Measurements from ENCODE around the gene COASY.

- TF ChIP-seq POLR2AphosphoS5 (IDR thresholded peaks at IDR 0.05; ENCODE audit: low read depth, low read length) (no peak), SIN3A (IDR thresholded peaks at IDR 0.05; ENCODE audit: borderline replicate concordance, insufficient read depth, low read length) (no peak), REST (IDR thresholded peaks at IDR 0.05; ENCODE audit: insufficient read depth in 1 of 2, low read depth in 2 of 2, low read length in 2 of 2) (no peak), TAF1 (IDR thresholded peaks at IDR 0.05; ENCODE audit: borderline replicate concordance, insufficient read depth, low read length) (no peak), FOXP2 (optimal IDR thresholded peaks at IDR 0.05; ENCODE audit: borderline replicate concordance, extremely low read depth, extremely low read length, insufficient read depth) (no peak)
These were observed 8.7 kb upstream of the COASY start for GRCh38 chr17:42553161-42553818.

All from PFSK-1 (cell line).